Choroid plexus epithelial cell (primary cell): ENCODE data around the gene EPB41L2.

ENCODE experiments used
- DNase-seq: peaks from one replicate; pipeline ENCODE4 v3.0.0-alpha.2; 2010; ENCODE audit warnings: low read depth
- H3K4me3 ChIP-seq: 2 replicates; pipeline ENCODE4 v1.5.1; 2011; ENCODE audit warnings: low read depth, mild to moderate bottlenecking, control low read depth, low read length, moderate library complexity
- TF ChIP-seq, protein P1 (sequence below): conservative IDR thresholded peaks from 2 replicates; pipeline ENCODE4 v1.5.1; 2011; ENCODE audit warnings: low read depth, mild to moderate bottlenecking, control low read depth, inconsistent platforms, low read length, moderate library complexity

EPB41L2 gene

DNA sequence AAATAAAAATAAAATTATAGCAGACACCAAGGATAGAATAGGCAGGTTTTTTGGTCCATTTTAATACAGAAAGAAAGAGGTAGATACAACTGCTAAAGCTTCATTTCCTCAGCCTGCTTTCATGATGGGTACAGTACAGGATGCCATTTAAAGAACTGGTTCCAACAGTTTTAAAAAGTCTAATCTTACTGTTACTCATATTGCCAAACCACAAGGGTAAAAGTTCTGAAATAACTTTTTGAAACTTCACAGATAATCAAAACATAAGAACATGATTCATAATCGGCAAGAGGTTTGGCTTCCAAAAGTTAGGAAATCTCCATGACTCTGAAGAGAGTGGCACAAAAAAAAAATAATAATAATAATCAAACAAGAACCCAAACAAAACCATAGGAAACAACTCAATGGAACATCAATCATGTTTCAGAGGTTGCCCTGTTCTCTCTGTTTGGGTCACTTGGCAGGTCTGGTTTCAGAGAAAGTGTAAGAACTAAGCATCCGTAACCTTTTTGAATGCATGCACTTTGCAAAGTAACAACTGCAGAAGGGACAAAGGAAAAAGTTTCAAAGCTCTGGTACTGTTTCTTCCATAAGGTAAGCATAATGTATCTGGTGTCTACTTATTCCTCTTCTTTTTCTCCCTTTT, 156.2 kb downstream of the EPB41L2 start:
- DNase-seq = peak; percentile 69
- H3K4me3 ChIP-seq = no peak overlapping the region
- TF ChIP-seq, protein P1, sequence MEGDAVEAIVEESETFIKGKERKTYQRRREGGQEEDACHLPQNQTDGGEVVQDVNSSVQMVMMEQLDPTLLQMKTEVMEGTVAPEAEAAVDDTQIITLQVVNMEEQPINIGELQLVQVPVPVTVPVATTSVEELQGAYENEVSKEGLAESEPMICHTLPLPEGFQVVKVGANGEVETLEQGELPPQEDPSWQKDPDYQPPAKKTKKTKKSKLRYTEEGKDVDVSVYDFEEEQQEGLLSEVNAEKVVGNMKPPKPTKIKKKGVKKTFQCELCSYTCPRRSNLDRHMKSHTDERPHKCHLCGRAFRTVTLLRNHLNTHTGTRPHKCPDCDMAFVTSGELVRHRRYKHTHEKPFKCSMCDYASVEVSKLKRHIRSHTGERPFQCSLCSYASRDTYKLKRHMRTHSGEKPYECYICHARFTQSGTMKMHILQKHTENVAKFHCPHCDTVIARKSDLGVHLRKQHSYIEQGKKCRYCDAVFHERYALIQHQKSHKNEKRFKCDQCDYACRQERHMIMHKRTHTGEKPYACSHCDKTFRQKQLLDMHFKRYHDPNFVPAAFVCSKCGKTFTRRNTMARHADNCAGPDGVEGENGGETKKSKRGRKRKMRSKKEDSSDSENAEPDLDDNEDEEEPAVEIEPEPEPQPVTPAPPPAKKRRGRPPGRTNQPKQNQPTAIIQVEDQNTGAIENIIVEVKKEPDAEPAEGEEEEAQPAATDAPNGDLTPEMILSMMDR = no peak

DNA sequence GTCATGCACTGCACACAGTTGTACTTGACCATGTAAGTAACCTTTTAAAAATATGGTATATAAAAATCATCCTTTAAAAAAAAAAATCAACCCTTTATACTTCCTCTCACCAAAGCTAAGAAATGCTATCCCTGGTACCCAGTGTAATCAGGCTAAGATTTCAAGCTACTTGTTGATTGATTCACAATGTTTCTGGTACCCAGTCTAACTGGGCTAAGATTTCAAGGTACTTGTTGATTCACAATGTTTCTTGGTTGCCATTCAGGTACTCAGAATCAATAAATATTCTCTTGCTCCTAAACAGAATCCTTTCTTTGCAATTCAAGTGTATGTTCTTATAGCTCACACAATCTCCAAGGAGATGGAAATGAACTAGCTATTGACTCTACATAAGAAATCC, 159.4 kb downstream of the EPB41L2 start:
- no peak overlapping the region for H3K4me3 ChIP-seq
- DNase-seq = no peak
- TF ChIP-seq, protein P1 = no peak

DNA sequence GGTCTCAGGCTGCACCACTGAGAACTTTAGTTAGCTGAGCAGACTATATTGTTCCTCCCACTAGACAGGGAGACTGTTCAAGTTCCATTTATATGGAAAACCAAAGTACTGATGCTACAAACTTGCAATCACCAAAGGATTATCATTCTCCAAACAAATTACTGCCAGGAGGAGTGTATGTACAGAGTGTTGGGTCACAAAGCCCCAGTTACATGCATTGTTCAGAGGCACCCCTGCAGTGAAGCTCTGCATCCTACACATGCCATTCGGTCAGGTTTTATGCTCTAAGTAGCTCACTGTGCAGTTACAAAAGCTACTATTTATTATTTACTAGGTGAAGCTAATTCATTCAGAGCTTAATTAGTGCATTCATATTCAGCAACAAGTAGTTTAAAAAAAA, 160.0 kb downstream of the EPB41L2 start:
- TF ChIP-seq, protein P1 = no peak
- DNase-seq = peak; percentile 12
- no peak overlapping the region for H3K4me3 ChIP-seq

DNA sequence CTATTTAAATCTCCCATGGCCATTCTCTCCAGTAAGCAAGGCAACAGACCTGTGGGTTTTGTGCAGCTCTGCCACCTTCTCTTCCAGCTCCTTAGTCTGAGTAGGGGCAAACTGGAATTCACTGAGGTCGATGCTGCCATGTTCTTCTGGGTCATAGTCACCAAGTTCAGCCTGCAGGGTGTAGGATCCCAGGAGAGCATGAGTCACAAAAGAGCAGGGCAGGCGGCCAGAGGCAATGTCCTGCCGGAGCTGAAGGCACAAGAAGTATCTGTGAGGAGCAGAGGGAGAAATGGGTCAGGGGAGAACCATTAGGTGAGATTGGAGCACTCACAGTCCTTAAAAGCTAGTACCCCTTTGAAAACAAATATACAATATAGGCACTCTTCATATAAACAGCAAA, 162.1 kb downstream of the EPB41L2 start:
- no peak overlapping the region for H3K4me3 ChIP-seq
- TF ChIP-seq, protein P1 = no peak
- peak; percentile 67 for DNase-seq

DNA sequence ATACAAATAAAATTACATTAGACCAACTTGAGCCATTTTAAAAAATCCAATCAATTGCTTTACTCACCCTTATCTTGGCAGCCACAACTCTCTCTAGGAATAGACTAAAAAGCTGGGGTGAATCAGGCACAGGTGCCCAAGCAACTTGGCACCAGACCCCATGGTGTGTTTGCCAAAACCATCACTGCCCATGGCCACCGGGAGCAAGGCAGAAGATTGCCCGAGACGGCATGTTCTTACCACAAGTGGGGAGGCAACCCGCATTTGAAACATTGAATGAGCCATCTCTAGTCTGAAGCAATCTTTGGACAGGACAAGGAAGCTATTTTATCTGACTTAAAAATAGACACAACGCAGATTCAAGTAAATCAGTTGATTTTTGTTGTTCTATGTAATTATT, 166.8 kb downstream of the EPB41L2 start:
- no peak for DNase-seq
- TF ChIP-seq, protein P1 = no peak
- no peak overlapping the region for H3K4me3 ChIP-seq

DNA sequence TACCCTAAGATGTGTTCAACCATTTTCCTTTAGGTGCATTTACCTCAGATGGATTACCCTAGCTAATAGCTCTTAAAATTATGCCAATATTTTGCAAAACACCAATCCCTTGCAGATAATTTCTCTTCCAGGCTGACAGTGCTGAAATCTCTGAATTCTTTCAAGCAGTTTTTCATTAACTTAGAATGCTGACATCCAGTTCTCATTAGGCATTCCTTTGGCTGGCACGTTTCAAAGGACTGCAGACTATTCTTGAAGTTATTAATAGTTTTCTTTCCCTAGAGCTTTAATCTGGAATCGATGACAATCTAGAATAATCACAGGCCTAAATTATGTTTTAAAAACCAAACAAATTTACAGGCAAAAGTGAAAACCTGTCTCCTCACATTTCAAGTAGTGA, 167.5 kb downstream of the EPB41L2 start:
- no peak overlapping the region for H3K4me3 ChIP-seq
- no peak for DNase-seq
- TF ChIP-seq, protein P1 = no peak

DNA sequence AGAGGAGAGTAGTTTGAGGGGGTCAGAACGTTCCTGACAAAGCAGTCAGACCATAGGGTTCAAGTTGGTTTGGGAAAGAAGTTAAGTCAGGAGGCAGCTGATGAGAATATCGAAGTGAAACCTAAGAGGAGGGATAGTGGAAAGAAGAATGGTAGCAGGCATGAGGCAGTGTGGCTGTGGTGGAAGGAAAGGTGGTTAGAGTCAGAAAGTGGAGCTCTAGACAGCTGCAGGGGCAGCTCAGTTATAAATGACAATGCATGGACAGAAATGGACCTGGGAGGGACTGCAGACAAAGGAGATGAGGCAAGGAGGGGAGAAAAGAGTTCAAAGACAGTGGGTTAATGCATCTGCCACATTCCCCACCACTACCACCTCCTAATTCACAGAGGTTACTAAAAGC, 169.3 kb downstream of the EPB41L2 start:
- no peak overlapping the region for H3K4me3 ChIP-seq
- TF ChIP-seq, protein P1 = no peak
- no peak for DNase-seq
